GM18867 (cell line): Measurements from ENCODE around the gene HDAC9.

Experiments used
- ATAC-seq: cut with Tn5 transposase; IDR thresholded peaks from one replicate; pipeline ENCODE4 v1.9.1; 2021; ENCODE audit warnings: mild to moderate bottlenecking, moderate library complexity; ENCODE audit not compliant: unreplicated experiment

HDAC9 gene

GRCh38 chr7:18494406-18494805 is 1.1 kb upstream of the HDAC9 start:
- no peak for ATAC-seq

DNA sequence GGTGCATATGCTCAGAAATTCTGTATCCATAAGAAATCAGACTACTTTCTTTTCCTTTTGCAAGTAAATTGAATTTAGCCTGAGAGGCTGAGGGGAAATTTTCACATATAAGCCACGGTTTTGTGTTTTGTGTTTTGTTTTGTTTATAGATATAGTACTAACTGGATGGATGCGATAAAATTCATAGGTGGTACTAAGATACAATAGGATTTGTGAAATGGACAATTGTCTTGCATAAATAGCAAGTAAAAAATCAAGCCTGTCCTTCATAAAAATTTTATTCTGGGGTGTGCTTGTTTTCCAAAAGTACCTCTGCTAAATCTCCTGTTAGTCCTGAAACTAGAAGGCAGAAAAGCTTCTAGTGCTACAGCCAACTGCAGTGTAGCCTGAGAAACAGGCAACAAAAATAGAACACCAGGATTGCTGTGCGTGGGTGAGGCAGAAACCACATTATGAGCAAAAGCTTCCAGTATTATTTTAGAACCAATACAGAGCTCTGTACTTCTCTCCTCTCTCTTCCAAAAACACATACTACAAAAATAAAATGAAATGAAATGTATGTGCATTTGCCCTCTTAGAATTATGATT is 634 bp upstream of the HDAC9 start:
- ATAC-seq = peak; percentile 36

GRCh38 chr7:18496341-18496700 is 772 bp downstream of the HDAC9 start:
- peak; percentile 0 for ATAC-seq

DNA sequence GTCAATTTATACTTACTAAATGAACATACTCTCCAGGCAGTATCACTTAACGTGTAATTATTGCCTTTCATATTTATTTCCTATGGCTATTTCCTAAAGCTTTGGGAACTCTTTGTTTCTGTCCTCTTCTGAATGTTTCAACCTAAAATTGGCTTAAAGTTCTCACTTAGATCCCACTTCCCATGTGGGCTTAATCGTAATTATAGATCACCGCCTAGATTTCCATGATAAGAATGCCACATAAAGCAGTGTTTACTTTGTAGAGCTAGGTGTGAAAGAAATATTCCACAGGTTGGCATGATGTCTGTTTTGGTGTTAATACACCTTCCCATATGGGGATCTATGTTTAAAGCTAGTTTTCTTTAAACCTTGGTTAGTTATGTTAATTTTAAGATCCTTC is 1.5 kb downstream of the HDAC9 start:
- ATAC-seq = no peak

DNA sequence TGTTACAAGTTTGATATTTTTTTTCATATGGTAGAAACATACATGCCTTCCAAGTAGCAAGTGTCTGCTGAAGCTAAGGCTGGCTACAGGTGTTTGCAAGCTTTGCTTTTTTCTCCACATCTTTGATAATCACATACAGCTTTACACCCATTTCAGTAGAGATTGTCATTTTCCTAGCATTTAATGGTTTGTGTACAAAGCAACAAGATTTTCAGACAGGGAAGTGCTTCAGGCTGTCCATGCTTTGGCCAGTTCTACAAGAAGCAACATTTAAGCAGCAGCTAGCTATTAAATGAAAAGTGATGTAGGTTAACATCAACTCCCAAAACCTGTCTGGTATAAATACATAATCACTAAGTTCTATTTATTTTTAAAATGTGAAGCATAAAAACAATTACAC is 2.3 kb downstream of the HDAC9 start:
- ATAC-seq = no peak

GRCh38 chr7:18498341-18498740 is 2.8 kb downstream of the HDAC9 start:
- ATAC-seq = no peak

DNA sequence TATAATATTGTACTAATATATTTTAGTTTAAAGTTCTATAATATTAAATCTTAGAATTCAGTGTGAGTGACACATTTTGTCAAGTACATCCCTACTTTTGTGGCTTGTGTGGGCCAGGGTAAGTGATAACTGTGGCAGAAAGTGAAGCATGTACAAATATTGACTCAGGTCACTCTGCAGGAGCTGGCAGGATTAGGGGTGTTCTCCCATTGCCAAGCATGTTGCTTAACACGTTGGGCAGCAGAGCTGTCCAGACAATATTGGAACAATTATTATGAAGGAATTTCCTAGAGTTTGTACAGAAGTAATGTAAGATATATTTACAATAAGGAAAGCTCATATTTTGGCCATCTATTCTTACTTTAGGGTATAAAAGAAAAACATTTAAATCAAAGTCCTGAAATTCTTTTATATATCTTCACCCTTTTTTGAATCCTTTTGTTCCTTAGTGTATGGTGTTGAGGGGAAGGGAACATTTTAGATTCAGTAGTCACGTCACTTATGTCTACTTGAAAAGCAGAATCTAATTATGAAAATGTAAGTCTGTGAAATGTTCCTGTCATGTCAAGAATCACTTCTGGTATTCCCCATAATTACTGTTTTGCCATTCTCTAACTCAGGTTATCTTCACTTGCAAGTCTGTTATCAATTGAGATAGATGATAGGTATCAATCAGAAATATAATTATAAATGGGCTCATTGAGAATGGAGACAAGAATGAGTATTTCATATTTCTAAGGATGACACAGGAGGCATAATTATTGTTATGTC is 4.0 kb downstream of the HDAC9 start:
- no peak for ATAC-seq

DNA sequence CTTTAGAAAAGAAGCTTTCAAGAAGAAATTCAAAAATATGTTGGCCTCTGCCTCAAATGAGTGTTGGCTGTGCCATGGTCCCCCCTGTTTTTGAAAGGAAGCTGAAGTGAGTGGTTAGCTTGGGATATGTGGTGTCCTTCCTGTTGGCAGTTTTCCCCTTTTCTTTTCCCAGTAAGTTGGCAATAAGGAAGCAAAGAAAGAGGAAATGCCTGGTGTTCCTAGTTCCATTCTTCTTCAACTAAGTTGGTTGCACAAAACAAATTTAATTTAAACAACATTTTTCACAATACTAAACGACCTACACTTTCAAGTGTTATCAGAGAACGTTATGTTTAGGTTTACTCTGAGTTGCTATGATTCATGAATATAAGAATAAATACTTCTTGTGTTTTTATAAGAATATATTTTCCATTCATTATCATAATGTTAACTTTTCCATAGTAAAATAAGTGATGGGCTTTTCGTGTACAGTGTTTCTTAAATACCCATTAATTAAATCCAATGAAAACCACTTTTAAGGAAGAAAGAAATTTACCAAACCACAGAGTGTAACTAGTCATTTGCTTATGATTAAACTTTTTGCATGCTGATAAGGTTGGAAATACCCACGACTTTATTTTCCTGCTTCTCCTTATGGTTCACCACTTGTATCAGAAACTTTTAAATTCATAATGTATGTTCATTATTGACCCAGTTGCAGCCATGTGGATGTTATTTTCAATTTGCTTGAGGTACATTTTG is 7.7 kb downstream of the HDAC9 start:
- no peak for ATAC-seq

- no peak for ATAC-seq
Observed at GRCh38 chr7:18504965-18505364, 9.4 kb downstream of the HDAC9 start.

GRCh38 chr7:18505870-18506460 is 10.4 kb downstream of the HDAC9 start:
- peak; percentile 43 for ATAC-seq

GRCh38 chr7:18508443-18509427 is 13.2 kb downstream of the HDAC9 start:
- ATAC-seq = peak; percentile 93

- ATAC-seq = no peak
Observed at GRCh38 chr7:18509481-18509880, 13.9 kb downstream of the HDAC9 start.

- no peak for ATAC-seq
Observed at GRCh38 chr7:18511351-18512140, 16.0 kb downstream of the HDAC9 start.

GRCh38 chr7:18513343-18513742 is 17.8 kb downstream of the HDAC9 start:
- ATAC-seq = no peak

- ATAC-seq = no peak
Observed at GRCh38 chr7:18515067-18515466, 19.5 kb downstream of the HDAC9 start.

DNA sequence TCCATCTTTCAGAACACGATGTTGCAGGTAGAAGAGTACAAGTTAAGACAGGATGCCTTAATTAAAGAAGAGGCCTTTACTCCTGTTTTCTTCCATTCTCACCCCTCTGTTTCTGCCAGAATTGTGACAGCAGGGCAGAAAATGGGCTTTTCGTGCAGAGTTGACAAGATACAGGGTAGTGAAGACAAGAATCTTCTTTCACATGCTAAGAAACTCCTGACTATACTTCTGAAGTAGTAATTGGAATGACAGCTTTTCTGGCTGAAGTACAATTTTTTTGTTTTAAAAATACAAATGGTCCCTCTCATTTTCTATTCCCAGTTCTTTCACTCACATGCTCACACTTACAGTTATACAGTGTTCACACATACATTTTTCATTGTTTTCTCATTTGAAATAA is 22.1 kb downstream of the HDAC9 start:
- ATAC-seq = no peak

GRCh38 chr7:18518555-18518954 is 23.0 kb downstream of the HDAC9 start:
- no peak for ATAC-seq

DNA sequence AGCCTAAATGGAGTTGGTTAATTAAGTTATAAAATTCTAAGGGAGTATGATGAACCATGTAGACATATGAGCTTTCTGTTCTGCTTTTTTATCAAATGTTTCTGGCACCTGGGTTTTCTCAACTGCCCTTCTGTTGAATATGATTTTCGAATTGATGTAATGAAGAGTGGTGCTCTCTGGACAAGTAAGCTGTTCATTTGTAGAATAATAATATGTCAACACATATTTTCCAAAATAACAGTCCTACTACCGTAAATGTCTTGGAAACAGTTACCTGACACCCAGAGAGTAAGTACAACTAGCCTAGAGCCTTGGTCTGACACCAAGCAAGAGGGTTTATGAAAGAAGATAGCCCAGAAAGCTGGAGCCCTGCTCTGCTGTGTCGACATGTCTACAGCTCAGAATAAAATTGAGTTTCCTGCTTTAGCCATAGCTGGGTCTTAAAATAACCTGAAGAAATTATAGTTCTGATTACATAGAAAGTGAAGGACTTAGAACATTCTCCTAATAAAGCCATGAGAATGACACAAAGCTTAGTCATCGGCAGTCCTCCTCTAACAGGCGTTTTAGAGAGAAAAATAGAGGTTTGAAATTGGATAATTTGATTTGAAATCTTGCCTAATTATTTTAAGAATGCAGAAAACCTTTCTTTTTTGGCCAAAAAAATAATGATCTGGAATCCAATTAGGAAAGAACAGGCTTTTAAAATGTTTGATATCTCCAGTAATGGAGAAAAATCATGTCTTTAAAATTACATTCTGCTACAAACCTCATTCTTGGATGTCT is 25.1 kb downstream of the HDAC9 start:
- ATAC-seq = peak; percentile 63

GRCh38 chr7:18521236-18521589 is 25.7 kb downstream of the HDAC9 start:
- ATAC-seq = no peak
